GM18508 (cell line): ENCODE measurements around the gene CDC6.
"Not testable (repeated sequence)": the region's sequence is repeated elsewhere in the genome, so short reads cannot be mapped to it uniquely, and the experiment has no call there.

Source experiments
- ATAC-seq: cut with Tn5 transposase; IDR thresholded peaks from one replicate; pipeline ENCODE4 v1.9.1; 2021; ENCODE audit warnings: moderate number of reproducible peaks; ENCODE audit not compliant: insufficient read depth, unreplicated experiment

The CDC6 gene

DNA sequence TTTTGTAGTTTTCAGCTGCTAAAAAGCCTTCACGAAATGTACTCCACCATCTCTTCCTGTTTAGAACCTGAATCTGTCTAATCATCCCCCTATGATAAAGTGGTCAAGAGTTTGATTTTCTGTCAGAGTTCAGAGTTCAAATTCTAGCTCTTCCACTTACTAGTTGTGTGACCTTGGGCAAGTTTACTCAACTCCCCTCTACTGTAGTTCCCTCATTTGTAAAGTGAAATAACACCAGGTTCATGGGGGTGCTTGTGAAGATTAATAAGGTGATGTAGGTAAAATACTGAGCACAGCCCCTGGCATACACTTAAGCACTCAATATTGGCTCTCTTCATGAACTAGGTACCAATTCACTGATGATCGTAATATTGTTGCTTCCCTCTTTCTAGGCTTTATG lies 1.2 kb upstream of the CDC6 start:
- no peak for ATAC-seq

DNA sequence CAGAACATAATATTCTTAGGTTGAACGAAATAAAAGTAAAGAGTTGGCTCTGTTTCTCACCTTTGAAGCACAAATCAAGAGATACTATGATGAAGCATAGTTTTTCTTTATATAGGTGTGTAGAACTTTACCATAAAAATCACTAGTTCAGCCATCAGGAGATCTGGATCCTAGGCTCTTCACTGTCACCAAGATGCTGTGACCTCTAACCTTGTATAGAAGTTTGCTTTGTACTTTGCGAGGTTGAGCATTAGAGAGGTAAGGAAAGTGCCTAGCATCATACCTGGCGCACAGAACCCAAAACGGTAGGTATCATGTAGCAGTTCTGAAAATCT lies 553 bp upstream of the CDC6 start:
- no peak for ATAC-seq

GRCh38 chr17:40290629-40291280 lies 3.1 kb downstream of the CDC6 start:
- no peak for ATAC-seq

- ATAC-seq: no peak
Measured at GRCh38 chr17:40291281-40291664, 3.6 kb downstream of the CDC6 start.

GRCh38 chr17:40293363-40293762 lies 5.7 kb downstream of the CDC6 start:
- ATAC-seq: no peak

DNA sequence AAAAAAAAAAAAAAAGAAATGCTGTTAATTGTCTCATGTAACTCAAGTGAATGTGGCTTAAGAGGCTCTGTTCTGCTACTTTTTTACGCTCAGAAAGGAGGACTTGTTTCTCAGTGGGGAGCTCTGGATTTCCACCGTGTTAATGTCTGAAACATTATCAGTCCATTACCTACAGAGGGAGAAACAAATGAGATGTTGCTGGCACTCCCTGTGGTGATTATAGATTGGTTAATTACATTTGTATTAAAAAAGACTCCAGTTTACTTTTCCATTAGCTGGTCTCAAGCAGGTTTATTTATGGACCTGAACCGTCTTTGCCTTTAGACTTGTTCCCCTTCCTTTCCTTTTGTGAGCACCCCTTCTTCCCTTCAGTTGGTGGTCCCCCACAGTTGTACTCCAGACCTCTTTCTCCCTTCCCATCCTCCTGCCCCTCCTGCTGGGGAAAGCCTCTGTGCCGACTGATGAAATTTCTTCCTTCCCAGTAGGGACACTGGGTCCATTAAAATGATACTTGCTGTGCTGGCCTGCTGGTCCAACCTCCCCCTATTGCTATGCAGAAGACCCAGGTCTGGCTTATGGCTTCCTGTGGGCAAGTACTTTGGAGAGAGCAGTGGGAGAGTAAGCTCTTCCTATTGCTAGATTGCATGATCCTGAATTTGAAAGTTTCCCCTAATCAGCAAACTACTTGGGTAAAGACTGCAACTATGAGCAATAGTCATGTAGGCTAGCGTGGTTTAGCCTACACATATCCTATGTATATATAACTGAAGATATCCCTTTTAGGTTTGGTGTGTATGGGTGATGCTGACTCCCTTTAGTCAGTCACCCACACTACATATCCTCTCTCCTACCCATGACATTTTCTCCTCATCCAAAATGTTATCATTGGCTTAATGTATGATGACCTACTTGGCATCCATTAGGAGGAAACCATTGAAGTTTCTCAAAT lies 8.1 kb downstream of the CDC6 start:
- ATAC-seq: no peak

- no peak for ATAC-seq
Measured at GRCh38 chr17:40297511-40297910, 9.8 kb downstream of the CDC6 start.

GRCh38 chr17:40298726-40299125 lies 11.0 kb downstream of the CDC6 start:
- ATAC-seq: no peak

DNA sequence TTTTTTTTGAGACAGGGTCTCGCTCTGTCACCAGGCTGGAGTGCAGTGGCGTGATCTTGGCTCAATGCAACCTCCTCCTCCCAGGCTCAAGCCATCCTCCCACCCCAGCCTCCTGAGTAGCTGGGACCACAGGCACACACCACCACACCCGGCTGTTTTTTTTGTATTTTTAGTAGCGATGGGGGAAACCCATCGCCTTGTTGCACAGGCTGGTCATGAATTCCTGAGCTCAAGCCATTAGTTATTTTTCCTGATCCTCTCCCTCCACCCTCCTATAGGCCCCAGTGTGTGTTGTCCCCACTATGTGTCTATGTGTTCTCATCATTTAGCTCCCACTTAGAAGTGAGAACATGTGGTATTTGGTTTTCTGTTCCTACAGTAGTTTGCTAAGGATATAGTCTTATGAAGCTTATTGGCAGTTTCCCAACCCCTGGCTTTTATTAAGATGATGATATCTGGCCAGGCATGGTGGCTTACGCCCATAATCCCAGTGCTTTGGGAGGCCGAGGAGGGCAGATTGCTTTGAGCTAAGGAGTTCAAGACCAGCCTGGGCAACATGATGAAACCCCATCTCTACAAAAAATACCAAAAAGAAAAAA lies 11.6 kb downstream of the CDC6 start:
- ATAC-seq: not testable (repeated sequence)

- ATAC-seq: no peak
Measured at GRCh38 chr17:40301315-40301714, 13.6 kb downstream of the CDC6 start.

- no peak for ATAC-seq
Measured at GRCh38 chr17:40303009-40303657, 15.5 kb downstream of the CDC6 start.

GRCh38 chr17:40303708-40304551 lies 16.3 kb downstream of the CDC6 start:
- no peak for ATAC-seq

DNA sequence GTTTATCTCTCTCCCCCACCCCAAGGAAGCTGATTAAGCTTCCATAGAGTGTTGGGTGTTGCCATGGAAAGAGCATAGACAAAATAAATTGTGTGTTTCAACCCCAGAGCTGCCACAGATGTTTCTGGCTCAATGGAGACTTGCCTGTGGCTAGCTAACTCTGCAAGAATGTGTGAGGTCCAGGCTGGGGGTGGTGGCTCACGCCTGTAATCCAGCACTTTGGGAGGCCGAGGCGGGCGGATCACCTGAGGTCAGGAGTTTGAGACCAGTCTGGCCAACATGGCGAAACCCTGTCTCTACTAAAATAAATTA lies 16.8 kb downstream of the CDC6 start:
- ATAC-seq: not testable (repeated sequence)

DNA sequence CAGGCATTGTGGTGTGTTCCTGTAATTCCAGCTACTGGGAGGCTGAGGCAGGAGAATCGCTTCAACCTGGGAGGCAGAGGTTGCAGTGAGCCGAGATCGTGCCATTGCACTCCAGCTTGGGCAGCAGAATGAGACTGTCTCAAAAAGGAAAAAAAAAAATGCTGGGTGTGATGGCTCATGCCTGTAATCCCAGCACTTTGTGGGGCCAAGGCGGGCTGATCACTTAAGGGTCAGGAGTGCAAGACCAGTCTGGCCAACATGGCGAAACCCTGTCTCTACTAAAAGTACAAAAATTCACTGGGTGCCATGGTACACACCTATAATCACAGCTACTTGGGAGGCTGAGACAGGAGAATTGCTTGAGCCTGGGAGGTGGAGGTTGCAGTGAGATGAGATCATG lies 17.2 kb downstream of the CDC6 start:
- ATAC-seq: not testable (repeated sequence)

DNA sequence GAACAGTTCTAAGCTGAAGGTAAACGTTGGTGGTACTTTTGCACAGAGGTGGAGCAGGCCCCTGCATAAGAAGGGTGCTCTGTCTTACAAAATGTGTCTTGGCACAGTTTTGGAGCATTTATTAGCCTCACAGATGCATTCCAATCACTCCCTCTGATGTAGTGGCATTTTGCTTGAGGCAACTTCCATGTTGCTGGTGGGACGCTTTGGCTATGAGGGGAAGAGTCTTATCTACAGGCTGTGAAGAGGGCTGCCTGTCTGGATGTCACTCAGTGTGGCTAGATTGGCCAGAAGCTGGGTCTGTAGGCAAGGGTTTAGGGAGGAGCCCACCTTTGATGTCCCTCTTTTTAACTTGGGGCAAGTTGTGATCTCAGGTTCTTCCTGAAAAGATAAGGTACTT lies 18.7 kb downstream of the CDC6 start:
- no peak for ATAC-seq

DNA sequence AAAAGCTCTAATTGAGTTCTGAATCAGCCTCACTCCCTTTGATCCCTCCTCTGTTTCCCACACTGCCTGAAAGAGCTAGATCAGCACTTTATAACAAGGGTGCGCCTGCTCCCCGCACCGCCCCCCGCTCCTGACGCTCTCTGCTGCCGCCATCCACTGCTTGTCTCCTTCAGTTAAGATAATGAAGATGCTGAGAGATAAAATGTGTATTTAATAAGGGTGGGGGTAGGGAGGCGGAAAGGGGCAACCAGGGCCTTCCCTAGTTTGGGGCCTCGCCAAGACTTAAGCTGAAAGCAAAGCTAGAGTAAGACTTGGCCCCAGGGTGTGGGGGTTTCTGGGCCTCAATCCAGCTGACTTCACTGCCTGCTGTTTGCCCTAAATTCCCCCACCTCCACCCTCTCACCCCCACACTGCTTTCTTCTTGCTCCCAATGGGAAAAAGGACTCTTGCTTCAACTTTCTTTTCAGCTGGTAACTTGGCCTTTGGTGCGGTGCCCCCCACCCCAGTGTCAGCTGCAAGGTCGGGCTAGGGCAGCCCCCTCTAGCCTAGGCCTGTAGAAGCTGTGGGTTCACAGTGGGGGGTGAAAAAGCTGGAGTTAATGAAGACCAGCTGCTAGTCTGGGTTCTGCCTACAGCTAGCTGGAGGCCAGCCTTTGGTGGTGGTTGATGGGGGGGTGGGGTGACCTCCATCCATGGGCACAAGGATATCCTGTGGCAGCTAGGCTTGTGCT lies 19.5 kb downstream of the CDC6 start:
- no peak for ATAC-seq

DNA sequence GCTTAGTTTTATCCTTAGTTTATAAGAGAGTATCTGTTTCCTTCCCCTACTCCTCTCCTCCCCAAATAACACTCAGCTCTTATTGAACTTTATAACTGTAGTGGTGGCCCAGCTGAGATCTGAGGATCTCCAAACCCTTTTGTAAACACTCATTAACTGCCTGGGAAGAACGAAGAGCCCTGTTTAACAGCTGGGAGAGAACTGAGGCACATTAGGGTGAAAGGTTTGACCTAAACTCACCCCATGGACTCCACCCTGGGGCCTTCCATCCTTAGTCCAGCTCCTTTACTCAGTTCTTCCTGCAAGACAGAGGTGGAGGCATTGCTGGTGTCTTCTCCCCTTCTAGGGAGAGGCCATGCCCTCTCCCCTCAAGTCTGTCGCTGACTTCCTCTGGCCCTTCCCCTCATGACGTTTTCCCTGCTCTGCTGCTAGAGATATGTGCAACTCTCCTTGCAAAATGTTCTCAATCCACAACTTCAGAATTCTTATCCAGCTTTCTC lies 20.1 kb downstream of the CDC6 start:
- ATAC-seq: no peak

- ATAC-seq: no peak
Measured at GRCh38 chr17:40309031-40309948, 21.6 kb downstream of the CDC6 start, which contains the start of gene RARA. RARA (plus strand) TSS chr17:40309180; CDS start chr17:40331219, 22,039 bp downstream.
